TTC549 (cell line): ENCODE measurements around the gene INSR.
"Not testable (repeated sequence)": the region's sequence is repeated elsewhere in the genome, so short reads cannot be mapped to it uniquely, and the experiment has no call there.

Experiments used
- FAIRE-seq: peaks from 2 replicates; lab custom pipeline; 2012; peaks lifted over from hg19 to GRCh38; lab: Jason Lieb, UNC

Gene INSR

DNA sequence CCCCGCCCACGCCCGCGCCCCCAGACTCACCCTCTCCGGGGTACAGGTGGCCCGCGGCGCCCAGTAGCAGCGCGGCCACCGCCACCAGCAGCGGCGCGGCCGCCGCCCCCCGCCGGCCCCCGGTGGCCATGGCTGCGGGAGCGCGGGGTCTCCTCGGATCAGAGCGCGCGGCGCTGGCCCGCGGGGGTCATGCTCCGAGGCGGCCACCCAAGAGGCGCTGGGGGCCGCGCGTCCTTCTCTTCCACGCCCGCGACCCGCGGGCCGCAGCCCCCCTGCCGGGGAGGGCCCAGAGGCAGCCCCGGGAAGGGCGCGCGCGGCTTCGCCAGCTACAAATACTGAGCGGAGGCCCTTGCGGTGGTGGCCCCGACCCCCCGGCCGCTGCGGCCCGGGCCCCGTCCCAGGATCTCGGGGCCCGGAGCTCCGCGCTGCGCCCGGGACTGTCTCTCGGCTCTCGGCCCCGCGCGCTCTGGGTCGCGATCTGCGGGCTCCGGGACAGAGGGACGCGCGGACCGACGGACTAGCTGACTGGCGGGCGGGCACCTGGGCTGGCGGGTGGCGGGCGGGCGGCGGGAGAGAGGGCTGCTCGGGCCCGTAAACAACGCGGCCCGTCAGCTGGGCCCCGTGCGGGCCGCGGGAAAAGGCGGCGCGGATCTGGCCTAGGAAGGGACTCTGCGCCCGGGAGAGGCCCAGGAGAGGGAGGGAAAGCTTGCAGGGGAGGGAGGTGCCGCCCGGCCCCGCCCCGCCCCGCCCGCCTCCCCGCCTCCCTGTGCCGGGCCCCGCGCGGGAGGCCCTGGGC is at the start of gene INSR:
INSR (minus strand) TSS at position 653 of the 796 bp plus-strand sequence; CDS start at position 130, 523 bp downstream.
- no peak for FAIRE-seq

DNA sequence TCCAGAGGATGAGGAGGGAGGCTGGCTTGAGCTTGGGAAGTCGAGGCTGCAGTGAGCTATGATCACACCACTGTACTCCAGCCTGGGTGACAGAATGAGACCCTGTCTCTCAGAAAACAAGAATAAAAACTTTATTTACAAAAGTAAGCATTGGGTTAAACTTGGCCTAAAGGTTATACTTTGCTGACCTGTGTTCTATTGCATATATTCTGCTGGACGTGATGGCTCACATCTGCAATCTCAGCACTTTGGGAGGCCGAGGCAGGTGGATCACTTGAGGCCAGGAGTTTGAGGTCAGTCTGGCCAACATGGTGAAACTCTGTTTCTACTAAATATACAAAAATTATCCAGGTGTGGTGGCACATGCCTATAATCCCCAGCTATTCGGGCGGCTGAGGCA is 47.9 kb upstream of the INSR start:
- FAIRE-seq, result no peak

DNA sequence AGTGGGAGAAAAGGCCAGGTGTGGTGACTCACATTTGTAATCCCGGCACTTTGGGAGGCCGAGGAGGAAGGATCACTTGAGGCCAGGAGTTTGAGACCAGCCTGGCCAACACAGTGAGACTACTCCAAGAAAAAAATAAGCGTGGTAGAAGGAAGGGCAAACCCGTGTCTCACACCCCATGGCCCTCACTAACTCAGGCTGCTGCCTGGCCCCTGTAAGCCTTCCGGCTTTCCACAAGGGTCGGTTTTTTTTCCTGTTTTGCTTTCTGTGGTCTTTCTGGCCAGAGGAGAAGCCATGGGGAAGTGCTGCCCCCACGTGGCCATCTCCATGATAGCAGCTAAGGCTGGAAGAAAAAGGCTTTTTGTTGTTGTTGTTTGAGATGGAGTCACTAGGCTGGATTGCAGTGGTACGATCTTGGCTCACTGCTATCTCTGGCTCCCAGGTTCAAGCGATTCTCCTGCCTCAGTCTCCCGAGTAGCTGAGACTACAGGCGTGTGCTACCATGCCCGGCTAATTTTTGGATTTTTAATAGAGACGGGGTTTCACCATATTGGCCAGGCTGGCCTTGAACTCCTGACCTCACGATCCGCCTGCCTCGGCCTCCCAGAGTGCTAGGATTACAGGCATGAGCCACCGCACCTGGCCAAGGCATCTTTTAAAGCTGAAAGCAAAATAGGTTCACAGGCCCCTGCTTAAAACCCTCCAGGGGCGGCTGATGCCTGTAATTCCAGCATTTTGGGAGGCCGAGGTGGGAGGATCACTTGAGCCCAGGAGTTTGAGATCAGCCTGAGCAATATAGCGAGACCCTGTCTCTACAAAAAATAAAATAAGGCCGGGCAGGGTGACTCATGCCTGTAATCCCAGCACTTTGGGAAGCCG is 47.0 kb upstream of the INSR start:
- FAIRE-seq, result no peak

DNA sequence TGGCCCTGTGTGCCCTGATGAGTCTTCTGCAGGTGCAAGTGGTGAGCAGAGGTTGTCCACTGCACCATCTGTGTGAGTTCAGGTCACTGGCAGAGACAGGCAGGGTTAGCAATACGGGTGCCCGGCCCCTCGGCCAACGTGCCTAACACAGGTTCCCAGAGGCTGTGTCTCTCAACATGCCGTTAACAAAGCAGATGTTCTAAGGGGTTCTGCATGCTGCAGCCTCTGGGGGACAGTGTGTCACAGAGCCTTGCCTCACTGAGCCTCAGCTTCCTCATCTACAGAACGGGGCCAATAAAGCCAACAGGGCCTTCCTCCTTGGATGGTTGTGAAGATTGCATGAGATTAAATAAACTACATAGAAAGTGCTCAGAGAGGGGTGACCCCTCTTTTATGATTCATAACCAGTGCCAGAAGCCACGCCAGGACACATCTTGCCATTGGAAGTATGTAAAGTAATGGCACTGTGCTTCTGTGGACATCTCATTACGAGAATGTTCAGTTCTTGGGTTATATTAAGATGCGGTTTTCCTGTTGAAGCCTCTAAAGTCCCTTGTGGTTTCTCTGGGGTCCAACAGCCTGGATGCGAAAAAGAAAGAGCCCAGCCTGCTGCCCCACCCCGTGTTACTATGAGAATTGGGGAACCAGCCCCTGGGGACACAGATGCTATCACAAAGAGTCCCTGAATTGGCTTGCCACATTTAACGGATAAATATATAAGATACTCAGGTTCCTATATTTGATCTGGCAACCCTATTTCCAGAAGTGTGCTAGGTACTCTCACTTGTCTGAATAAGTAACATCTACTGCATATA is 43.4 kb upstream of the INSR start:
- FAIRE-seq, result no peak

DNA sequence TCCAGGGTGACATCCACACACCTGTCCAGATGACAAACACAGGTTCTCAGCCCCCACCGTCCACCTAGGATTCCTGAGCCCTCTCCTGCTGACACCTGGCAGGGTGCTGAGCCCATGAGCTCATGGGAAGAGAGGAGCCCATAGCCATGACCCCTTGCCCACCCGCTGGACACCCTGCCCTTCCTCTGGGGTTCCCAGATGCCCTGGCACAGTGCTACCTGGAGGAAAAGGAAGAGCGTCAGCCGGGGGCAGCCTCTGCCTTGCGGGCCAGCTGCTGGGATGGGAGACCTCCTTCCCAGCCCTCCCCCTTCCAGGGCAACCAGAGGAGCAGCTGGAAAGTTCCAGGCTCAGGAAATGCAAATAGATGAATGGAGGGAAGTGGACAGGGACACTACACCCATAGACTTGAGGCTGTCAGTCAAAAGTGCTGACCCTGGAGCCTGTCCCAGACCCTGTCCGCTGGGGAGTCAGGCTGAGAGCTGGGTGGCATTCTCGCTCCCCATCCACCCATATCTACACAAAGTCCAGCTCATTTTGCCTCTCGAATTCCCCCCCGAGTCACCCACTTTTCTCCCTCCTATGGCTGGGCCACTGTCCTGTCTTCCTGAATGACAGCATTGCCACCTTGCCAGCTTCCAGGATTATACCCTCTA is 42.2 kb upstream of the INSR start:
- FAIRE-seq, result no peak

DNA sequence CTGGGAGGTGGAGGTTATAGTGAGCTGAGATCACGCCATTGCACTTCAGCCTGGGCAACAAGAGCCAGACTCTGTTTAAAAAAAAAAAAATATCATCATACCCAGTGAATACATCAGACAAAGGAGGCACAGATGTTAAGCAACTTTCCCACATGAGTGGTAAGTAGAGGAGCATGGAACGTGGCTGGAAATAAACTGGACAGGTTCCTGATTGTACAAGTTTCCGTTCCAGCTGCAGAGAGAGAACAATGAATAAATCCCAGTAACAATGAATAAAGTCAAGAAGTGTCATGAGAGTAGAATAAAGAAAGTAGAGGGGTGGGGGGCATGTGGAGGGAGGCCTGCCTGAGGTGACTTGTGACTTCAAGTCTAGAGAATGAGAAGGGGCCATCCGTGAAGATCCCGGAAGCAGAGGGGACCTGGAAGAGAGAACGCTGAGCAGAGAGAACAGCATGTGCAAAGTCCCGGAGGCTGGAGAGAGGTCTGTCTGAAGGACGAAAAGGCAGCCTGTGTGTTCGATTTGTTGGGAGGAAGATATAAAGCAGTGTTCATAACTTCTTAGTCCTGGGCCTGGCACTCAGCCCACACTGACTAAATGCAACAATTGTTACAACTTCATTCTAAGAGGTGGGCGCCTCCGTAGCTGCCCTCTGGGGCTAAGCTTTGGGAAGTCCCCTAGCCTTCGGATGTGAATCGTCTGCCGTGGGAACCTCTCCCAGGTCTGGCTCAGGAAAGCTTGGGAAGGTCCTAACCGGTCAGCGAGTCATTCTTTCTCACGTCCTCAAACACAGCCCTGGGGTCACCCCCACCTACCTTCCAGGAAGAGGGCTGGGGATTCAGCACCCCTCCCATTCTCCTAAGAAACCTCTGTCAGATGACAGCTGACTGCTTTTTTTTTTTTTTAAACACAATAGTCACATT is 39.2 kb upstream of the INSR start:
- no peak for FAIRE-seq

DNA sequence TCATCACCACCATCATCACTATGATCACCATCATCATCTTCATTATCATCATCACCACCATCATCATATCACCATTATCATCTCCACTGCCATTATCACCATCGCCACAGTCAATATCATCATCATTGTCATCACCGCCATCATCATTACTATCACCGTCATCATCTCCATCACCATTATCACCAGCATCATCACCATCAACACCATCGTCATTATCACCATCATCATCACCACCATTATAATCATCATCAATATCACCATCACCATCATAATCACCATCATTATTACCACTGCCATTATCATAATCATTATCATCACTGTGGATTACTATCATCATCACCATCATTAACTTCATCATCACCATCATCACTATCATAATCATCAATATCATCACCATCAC is 37.2 kb upstream of the INSR start:
- no peak for FAIRE-seq

DNA sequence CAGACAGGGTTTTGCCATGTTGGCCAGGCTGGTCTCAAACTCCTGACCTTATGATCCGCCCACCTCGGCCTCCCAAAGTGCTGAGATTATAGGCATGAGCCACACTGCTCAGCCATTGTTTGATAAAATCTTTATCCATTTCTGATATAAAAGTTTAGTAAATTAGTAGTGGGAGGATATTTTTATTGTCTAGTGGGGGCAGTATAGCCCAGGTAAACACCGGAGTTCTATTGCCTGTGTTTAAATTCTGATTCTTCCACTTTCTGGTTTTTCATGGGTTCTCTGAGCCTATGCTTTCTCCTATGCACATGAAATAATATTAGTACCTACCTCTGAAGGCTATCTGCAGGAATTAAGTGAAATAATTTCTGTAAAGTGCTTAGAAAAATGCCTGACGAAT is 34.4 kb upstream of the INSR start:
- FAIRE-seq, result no peak

DNA sequence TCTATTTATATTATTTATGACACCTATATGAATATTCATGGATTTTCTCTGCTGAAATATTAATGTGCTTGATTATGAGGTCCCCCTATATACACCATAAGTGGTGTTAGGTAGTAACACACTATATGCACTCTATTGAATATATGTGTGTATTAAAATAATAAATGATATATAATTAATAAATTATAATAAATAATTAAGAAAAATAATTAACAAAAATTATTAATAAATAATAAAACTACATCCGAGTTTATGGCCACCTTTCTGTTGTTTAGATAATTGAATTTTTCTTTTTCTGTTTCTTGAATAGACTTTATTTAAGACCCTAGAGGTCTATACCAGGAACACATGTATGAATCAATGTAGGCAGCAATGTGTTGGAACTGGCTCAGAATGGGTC is 33.6 kb upstream of the INSR start:
- FAIRE-seq, result no peak

DNA sequence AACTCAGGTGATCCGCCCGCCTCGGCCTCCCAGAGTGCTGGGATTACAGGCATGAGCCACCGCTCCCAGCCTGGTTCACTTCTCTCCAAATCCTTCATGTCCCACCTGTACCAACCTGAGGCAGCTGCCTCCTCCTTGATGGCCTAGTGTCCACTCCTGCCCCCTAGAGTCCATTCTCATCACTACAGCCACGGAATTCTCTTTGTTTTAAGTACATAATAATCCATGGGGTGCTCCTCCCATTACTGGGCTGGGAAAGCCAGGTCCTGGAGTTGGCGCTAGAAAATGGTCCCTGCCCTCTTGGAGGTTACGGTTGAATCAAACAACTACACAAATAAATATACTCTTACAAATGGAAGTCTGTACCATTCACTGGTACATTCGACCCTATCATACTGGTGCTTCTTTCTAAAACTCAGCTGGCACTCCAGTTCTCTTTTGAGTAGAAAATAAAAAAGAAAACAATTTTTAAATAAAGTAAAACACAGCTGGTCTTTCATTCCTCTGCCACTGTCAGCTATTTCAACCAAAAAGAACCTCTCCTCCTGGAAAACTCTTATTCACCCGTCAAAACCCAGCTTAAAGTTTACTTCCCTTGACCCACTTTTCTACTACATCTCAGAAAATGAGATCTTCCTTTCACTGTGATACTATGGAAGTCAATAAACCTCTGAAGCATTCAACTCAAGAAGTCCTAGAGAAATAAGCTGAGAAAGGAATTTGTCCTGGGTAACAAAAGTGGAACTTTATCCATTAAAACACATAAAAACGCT is 32.1 kb upstream of the INSR start:
- no peak for FAIRE-seq

DNA sequence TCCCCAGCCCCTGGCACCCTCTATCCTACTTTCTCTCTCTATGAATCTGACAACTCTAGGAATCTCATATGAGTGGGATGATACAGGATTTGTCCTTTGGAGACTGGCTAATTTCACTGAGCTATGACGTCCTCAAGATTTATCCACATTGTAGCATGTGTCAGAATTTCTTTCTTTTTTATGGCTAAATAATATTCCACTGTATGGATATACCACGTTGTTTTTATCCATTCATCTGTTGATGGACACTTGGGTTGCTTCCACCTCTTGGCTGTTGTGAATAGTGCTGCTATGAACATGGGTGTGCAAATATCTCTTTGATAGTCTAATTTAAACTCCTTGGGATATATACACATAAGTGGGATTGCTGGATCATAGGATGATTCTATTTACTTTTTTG is 24.0 kb upstream of the INSR start:
- no peak for FAIRE-seq

DNA sequence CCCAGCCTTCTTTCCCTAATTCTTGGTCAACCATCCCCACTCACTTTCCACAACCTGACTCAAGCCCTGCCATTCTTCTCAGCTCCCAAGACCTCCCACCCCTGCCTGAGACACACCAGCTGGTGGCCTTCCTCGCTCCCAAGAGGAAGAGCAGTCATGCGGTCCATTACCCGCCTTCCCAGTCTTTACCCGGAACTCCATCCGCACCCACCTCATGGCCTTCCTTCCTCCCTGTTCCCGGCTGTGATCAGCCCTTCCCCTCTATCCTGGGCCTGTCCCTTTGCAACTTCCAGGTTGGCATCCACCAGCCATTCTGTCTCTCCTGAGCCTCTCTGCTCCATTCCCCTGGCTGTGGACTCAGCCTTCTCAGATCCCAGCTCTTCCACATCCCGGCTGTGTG is 18.6 kb upstream of the INSR start:
- no peak for FAIRE-seq

DNA sequence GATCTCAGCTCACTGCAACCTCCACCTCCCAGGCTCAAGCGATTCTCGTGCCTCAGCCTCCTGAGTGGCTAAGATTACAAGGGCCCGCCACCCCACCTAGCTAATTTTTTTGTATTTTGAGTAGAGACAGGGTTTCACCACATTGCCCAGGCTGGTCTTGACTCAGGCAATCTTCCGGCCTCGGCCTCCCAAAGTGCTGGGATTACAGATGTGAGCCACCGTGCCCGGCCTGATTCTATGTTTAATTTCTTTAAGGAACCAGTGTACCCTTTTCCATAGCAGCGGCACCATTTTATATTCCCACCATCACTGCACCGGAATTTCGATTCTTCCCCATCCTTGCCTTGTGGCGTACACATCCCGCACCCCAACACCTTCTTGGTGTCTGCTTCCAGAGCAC is 17.7 kb upstream of the INSR start:
- FAIRE-seq, result no peak

DNA sequence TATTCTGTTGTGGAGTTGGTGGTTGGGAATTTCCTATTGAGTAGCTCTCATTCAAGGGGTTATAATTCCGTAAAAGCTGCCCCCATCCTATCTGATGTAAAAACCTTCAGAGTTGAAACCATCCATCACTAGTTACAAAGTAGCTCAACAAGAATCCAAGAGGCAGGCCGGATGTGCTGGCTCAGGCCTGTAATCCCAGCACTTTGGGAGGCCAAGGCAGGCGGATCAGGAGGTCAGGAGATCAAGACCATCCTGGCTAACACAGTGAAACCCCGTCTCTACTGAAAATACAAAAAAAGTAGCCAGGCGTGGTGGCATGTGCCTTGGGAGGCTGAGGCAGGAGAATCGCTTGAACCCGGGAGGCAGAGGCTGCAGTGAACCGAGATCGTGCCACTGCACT is 14.1 kb upstream of the INSR start:
- FAIRE-seq, result not testable (repeated sequence)

DNA sequence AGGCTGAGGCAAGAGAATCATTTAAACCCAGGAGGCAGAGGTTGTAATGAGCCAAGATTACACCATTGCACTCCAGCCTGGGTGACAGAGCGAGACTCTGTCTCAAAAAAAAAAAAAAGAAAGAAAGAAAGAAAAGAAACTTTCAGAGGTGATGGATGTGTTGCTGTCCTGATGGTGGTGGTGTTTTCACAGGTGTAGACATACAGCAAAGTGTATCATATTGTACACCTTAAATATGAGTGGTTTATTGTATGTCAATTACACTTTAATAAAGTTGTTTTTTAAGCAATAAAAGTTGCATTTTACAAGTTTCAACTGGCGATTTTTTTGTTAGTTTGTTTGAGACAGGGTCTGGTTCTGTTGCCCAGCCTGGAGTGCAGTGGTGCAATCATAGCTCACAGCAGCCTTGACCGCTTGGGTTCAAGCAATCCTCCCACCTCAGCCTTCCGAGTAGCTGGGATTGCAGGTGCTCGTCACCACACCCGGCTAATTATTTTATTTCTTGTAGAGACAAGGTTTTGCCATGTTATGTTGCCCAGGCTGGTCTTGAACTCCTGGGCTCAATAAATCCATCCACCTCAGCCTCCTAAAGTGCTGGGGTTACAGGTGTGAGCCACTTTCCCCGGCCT is 13.5 kb upstream of the INSR start:
- FAIRE-seq, result no peak

DNA sequence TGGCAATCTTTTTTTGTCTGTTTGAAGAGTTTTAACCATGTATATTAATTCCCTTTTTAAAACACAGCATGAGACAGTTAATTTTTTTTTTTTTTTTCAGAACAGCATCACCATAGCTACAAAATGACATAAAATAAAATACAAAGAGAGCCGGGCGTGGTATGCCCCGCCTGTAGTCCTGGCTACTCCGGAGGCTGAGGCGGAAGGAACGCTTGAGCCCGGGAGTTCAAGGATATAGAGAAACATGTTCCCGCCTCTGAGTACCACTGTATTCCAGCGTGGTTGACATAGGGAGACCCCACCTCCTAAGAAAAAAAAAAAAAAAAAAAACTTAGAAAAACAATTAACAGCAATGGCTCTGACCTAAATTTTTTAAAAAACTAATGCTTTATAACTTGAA is 10.0 kb upstream of the INSR start:
- FAIRE-seq, result no peak

DNA sequence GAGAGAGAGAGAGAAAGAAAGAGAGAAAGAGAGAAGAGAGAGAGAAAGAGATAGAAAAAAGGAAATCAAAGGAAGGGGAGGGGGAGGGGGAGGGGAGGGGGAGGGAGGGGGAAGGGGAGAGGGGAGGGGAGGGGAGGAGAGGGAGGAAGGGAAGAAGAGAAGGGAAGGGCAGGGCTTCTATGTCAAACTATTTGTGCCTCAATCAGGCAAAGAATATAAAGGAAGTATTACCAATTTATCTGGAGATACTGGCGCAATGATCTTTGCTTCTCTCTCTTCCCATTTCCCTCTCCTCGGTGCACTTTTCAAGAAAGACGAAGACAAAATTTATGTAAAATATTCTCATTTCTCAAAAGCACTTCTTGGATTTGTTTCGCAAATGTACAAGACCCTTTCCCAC is 9.3 kb upstream of the INSR start:
- no peak for FAIRE-seq

DNA sequence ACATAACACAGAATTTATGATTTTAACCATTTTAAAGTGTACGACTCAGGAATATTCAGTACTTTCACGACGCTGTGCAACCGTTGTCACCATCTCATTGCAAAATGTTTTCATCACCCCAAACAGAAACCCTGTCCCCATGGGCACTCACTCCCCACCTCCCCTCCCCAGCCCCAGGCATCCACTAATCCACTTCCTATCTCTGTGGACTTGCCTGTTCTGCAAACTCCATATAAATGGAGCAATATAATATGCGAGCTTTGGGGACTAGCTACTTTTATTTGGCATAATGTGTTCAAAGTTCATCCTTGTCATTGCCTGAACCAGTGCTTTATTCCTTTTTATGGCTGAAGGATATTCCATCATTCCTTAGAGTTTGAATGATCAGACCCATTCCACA is 7.3 kb upstream of the INSR start:
- FAIRE-seq, result no peak

DNA sequence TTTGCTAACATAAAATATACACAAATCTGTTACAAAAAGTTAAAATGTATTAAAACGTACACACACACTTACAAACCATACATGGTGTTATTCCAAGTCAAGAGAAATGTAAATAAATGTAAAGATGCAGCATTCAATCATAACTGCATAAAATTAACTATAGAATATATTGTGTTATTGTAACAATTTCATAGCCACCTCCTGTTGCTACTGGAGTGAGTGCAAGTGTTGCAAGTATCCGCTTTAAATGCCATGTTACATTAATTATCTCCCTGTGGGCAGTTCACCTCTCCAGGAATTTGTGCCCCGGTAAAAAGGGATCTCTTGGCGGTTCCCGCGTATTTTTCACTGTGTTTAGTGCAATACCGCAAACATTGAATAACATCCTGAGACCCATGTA is 3.5 kb upstream of the INSR start:
- no peak for FAIRE-seq
